ENCODE results near the gene UBE2E2.

The UBE2E2 gene

DNA sequence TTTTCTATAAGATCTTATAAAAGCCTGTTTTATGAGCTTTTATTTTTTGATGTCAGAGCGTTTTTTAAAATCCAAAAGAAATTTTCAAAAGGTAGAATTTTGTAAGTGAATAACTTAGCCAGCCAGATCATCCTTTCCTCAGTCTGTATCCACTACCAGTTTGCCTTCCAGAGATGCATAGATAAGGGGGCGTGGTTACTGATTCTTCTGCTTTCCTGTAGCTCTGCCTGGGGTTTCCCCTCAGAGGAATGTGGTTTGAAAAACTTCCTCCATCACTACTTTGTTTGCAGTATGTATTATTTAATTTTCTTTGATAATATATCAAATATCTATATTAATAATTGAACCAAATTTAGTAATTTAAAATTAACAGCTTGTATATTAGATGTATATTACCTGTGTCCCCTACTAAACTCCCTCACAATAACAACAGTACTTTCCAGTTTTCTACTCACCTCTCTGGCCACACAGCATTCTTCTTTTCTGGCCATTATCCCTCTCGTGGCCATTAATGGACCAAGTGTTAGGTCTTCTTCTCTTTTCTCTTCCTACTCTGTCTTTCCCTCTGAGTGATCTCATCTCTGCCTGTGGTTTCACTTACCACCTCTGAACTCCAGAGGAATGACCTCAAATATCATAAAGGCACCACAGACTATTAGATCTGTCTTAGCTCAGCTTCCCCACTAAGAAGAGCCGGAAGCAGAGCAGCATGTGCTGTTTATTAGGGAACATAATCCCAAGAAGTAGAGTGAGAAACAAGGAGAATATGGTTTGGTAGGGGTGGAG is 239.7 kb downstream of the UBE2E2 start:
- H2AFZ ChIP-seq (ENCODE audit: low read depth, low read length), result no peak overlapping the region
- H3K27me3 ChIP-seq (ENCODE audit: insufficient read depth, low read length), result no peaks in the 10 kb centered on the region
- H3K36me3 ChIP-seq (ENCODE audit: insufficient read depth, low read length), result no peaks in the 10 kb centered on the region
- peaks cover 5% of the 10 kb centered on the region for H3K4me1 ChIP-seq (ENCODE audit: insufficient read depth, low read length)
- H3K4me3 ChIP-seq (ENCODE audit: low read length), result no peak overlapping the region
- no peaks in the 10 kb centered on the region for H3K9me3 ChIP-seq (ENCODE audit: low read length)

DNA sequence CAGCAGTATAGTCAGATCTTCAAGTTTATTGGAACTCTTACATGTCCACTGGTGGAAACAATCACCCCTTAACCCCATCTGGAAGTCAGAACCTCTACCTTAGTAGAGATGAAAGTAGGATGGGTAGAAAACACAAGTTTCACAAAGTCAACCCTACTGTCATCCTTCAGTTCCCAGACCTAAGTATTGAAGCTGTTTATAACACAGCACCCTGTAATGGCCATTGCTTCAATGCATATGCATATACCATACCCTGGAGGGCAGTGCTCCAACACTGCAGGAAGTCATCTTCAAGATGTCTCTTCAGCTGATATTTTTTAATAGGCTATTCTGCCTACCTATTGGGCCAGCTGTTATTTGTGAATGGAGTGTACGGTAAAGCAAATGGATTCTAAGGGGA is 241.3 kb downstream of the UBE2E2 start:
- H2AFZ ChIP-seq (ENCODE audit: low read depth, low read length), result no peak overlapping the region
- H3K4me3 ChIP-seq (ENCODE audit: low read length), result no peak overlapping the region
- H3K36me3 ChIP-seq (ENCODE audit: insufficient read depth, low read length), result no peaks in the 10 kb centered on the region
- H3K4me1 ChIP-seq (ENCODE audit: insufficient read depth, low read length), result peaks cover 6% of the 10 kb centered on the region
- no peaks in the 10 kb centered on the region for H3K27me3 ChIP-seq (ENCODE audit: insufficient read depth, low read length)
- no peaks in the 10 kb centered on the region for H3K9me3 ChIP-seq (ENCODE audit: low read length)

DNA sequence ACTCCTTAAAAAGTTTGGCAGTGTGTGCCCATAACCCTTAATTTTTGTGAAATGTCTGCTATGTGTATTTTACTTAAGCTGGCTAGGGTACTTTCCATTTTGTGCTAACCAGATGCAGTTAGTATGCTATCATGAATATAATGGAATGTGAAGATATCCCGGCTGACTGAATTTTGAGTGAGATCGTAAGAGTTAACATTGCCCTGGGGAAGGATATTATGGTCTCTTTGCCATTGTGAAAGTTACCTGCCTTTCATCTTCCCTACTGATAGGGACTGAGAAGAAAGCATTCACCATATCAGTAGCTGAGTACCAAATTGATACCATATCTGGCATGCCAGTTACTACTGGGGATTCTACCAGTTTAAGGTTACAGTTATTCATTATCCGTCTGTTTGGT is 243.2 kb downstream of the UBE2E2 start:
- Histone ChIP-seq H3K4me1 (ENCODE audit: insufficient read depth, low read length) (peaks cover 6% of the 10 kb centered on the region), H2AFZ (ENCODE audit: low read depth, low read length) (no peak overlapping the region), H3K4me3 (ENCODE audit: low read length) (no peak overlapping the region), H3K27me3 (ENCODE audit: insufficient read depth, low read length) (no peaks in the 10 kb centered on the region), H3K9me3 (ENCODE audit: low read length) (no peaks in the 10 kb centered on the region), H3K36me3 (ENCODE audit: insufficient read depth, low read length) (no peaks in the 10 kb centered on the region)

DNA sequence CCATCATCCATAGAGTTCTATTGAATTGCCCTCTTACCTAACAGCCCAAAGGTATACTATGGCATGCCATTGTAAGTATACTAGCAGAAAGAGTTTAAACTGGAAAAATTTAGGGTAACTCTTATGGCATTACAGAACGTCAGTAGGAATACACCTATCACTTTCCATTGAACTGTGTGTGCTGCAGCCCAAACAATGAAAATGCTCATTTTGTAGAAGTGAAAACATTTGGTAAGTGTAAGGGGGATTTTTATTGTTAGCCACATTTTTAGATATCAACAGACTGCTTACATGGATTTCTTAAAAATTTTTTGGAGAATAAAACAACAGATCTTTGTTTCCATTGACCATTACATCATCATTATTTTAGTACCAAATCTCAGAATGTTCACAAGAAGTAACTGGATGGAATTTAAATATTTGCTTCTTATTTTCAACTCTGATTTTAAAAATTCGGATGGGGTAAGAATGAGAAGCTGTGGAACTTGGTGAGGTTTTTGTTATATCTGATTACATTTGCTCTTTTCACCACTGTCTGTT is 245.9 kb downstream of the UBE2E2 start:
- Histone ChIP-seq H3K9me3 (ENCODE audit: low read length) (no peaks in the 10 kb centered on the region), H3K36me3 (ENCODE audit: insufficient read depth, low read length) (no peaks in the 10 kb centered on the region), H2AFZ (ENCODE audit: low read depth, low read length) (no peak overlapping the region), H3K27me3 (ENCODE audit: insufficient read depth, low read length) (no peaks in the 10 kb centered on the region), H3K4me3 (ENCODE audit: low read length) (no peak overlapping the region), H3K4me1 (ENCODE audit: insufficient read depth, low read length) (peaks cover 6% of the 10 kb centered on the region)

DNA sequence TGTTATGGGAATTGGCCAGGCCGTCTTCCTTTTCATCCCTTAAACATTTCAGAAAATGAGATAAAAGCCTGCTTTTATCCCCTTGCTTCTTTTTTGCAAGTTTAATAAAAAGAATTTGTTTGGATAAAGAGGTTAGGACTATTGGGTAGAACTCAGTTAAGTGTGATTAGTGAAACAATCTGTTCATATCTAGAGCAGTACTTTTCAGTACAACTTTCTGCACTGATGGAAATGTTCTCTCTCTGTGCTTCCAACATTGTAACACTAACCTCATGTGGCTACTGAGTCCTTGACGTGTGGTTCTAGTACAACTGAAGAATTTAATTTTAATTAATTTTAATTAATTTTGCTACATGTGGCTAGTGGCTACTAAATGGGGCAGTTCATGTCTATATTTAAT is 246.9 kb downstream of the UBE2E2 start:
- Histone ChIP-seq H2AFZ (ENCODE audit: low read depth, low read length) (no peak overlapping the region), H3K4me1 (ENCODE audit: insufficient read depth, low read length) (peaks cover 6% of the 10 kb centered on the region), H3K9me3 (ENCODE audit: low read length) (no peaks in the 10 kb centered on the region), H3K4me3 (ENCODE audit: low read length) (no peak overlapping the region), H3K27me3 (ENCODE audit: insufficient read depth, low read length) (no peaks in the 10 kb centered on the region), H3K36me3 (ENCODE audit: insufficient read depth, low read length) (no peaks in the 10 kb centered on the region)

DNA sequence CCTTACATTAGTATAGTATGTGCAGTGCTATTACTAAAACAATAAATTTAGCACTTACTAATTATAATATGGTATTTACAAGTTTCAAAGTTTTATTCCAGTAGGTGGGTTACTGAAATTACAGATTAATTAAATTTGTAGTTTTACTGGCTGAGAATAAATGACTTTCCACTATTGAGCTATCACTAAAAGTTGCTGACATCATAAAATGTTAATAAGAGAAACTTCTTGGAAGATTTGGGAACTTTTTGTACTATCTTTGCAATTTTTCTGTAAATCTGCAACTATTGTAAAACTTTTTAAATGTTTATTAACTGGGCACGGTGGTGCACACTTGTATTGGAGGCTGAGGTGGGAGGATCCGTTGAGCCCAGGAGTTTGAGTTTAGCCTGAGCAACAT is 247.7 kb downstream of the UBE2E2 start:
- Histone ChIP-seq H3K4me3 (ENCODE audit: low read length) (no peak overlapping the region), H3K36me3 (ENCODE audit: insufficient read depth, low read length) (no peaks in the 10 kb centered on the region), H3K27me3 (ENCODE audit: insufficient read depth, low read length) (no peaks in the 10 kb centered on the region), H3K9me3 (ENCODE audit: low read length) (no peaks in the 10 kb centered on the region), H2AFZ (ENCODE audit: low read depth, low read length) (no peak overlapping the region), H3K4me1 (ENCODE audit: insufficient read depth, low read length) (peaks cover 6% of the 10 kb centered on the region)

DNA sequence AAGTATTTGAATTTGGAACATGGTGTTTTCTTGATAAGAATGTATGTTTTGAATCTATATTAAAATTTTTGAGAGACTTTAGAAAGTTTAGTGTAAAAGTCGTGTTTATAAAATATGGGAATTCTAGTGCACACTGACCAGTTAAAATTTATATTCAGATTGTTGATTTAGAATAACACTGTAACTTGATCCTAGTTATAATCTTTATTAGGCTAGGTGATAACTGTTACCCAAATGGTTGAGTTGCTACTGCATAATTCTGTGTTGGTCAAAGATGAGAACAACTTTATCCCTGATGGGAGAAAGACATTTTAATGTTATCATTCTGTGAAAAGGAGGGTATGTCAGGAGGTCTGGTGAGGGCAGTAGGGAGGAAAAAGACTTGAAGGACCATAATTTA is 249.3 kb downstream of the UBE2E2 start:
- Histone ChIP-seq H3K4me1 (ENCODE audit: insufficient read depth, low read length) (peaks cover 6% of the 10 kb centered on the region), H3K9me3 (ENCODE audit: low read length) (peaks cover 5% of the 10 kb centered on the region), H3K36me3 (ENCODE audit: insufficient read depth, low read length) (no peaks in the 10 kb centered on the region), H3K4me3 (ENCODE audit: low read length) (no peak overlapping the region), H3K27me3 (ENCODE audit: insufficient read depth, low read length) (no peaks in the 10 kb centered on the region), H2AFZ (ENCODE audit: low read depth, low read length) (no peak overlapping the region)

DNA sequence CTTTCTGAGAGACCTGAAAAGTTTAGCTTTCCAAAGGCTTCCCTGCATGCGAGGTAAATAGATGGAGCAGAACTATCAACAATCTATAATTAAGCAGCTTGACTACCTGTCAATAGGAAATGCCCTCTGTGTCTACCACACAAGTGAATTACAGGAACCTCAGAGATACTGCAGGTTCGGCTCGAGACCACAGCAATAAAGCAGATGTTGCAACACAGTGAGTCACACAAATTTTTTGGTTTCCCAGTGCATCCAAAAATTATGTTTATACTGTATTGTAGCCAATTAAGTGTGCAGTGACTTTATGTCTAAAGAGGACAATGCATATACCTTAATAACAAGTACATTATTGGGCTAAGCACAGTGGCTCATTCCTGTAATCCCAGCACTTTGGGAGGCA is 252.0 kb downstream of the UBE2E2 start:
- no peaks in the 10 kb centered on the region for H3K36me3 ChIP-seq (ENCODE audit: insufficient read depth, low read length)
- peaks cover 5% of the 10 kb centered on the region for H3K9me3 ChIP-seq (ENCODE audit: low read length)
- no peak overlapping the region for H2AFZ ChIP-seq (ENCODE audit: low read depth, low read length)
- no peak overlapping the region for H3K4me3 ChIP-seq (ENCODE audit: low read length)
- H3K4me1 ChIP-seq (ENCODE audit: insufficient read depth, low read length), result peaks cover 5% of the 10 kb centered on the region
- H3K27me3 ChIP-seq (ENCODE audit: insufficient read depth, low read length), result no peaks in the 10 kb centered on the region

DNA sequence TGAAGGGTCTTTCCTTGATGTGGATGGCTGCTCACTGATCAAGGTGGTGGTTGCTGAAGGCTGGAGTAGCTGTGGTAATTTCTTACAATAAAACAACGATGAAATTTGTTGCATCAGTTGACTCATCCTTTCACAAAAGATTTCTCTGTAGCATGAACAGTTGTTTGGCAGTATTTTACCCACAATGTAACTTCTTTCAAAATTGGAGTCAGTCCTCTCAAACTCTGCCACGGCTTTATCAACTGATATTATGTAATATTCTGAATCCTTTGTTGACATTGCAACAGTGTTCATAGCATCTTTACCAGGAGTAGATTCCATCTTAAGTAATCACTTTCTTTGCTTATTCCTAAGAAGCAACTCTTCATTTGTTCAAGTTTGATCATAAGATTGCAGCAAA is 252.6 kb downstream of the UBE2E2 start:
- no peaks in the 10 kb centered on the region for H3K27me3 ChIP-seq (ENCODE audit: insufficient read depth, low read length)
- peaks cover 5% of the 10 kb centered on the region for H3K4me1 ChIP-seq (ENCODE audit: insufficient read depth, low read length)
- H3K9me3 ChIP-seq (ENCODE audit: low read length), result peaks cover 5% of the 10 kb centered on the region
- H2AFZ ChIP-seq (ENCODE audit: low read depth, low read length), result no peak overlapping the region
- H3K36me3 ChIP-seq (ENCODE audit: insufficient read depth, low read length), result no peaks in the 10 kb centered on the region
- H3K4me3 ChIP-seq (ENCODE audit: low read length), result no peak overlapping the region

DNA sequence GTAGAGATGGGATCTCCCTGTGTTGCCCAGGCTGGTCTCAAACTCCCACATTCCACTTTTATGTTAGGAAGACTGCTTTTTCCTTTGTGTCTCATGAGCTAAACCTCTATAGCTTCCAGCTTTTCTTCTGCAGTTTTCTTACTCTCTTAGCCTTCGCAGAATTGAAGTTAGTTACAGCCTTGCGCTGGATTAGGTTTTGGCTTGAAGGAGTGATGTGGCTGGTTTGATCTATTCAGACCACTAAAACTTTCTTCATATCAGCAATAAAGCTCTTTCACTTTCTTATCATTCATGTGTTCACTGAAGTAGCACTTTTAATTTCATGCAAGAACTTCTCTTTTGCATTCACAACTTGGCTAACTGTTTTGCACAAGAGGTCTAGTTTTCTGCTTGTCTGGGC is 254.6 kb downstream of the UBE2E2 start:
- Histone ChIP-seq H3K4me1 (ENCODE audit: insufficient read depth, low read length) (peaks cover 5% of the 10 kb centered on the region), H3K9me3 (ENCODE audit: low read length) (peaks cover 5% of the 10 kb centered on the region), H3K27me3 (ENCODE audit: insufficient read depth, low read length) (no peaks in the 10 kb centered on the region), H2AFZ (ENCODE audit: low read depth, low read length) (no peak overlapping the region), H3K36me3 (ENCODE audit: insufficient read depth, low read length) (no peaks in the 10 kb centered on the region), H3K4me3 (ENCODE audit: low read length) (no peak overlapping the region)

DNA sequence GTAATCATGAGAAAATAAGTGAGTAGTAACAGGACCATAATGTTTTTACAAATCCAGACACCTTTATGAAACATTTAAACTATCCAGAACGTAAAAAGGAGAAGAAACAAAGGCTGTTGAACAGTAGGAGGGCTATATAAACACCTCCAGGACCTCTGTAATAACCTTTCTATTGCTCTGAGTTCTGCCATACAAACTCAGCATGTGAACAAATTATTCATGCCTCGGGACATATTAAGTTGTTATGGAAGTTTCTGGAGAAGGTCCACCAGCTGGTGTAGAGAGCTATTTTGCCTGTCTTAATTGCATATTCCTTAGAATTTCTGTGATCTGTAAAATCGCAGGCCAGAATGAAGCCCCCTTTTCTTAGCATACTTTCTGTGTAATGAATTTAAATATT is 256.3 kb downstream of the UBE2E2 start:
- Histone ChIP-seq H3K27me3 (ENCODE audit: insufficient read depth, low read length) (no peaks in the 10 kb centered on the region), H2AFZ (ENCODE audit: low read depth, low read length) (no peak overlapping the region)

DNA sequence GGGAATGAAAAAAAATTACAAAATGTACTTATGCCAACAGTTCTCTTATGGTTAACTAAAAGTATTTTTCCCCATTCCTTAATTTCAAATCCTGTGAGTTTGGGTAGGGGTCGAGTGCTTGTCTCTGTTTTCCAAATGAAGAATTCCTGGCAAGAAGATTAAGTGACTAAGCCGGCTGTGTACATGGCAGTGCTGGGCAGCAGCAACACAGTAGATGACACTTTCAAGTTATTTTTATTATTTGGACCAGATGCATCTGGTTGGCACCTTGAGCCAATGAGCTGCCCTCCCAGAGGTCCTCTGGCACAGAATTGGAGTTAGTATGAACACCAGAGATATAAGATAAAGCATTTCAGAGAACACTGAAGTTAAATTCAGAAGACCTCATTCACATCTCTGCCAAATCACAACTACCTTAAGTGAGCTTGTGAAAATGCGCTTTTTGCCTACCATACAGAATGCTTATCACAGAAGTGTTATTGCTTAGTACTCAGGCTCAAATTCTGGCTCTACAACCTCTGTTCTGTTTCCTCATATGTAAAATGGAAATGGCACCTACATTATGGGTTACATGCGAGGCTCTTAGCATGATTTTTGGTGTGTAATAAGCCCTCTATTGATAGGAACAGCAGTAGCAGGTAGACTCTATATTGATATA is 256.9 kb downstream of the UBE2E2 start:
- Histone ChIP-seq H3K27me3 (ENCODE audit: insufficient read depth, low read length) (no peaks in the 10 kb centered on the region), H2AFZ (ENCODE audit: low read depth, low read length) (no peak overlapping the region), H3K9me3 (ENCODE audit: low read length) (peaks cover 5% of the 10 kb centered on the region), H3K4me3 (ENCODE audit: low read length) (no peak overlapping the region), H3K36me3 (ENCODE audit: insufficient read depth, low read length) (no peaks in the 10 kb centered on the region), H3K4me1 (ENCODE audit: insufficient read depth, low read length) (peaks cover 5% of the 10 kb centered on the region)

More for the DNA sequence above, 256.3 kb downstream of the UBE2E2 start:
- Histone ChIP-seq H3K9me3 (ENCODE audit: low read length) (peaks cover 5% of the 10 kb centered on the region), H3K36me3 (ENCODE audit: insufficient read depth, low read length) (no peaks in the 10 kb centered on the region), H3K4me1 (ENCODE audit: insufficient read depth, low read length) (peaks cover 5% of the 10 kb centered on the region), H3K4me3 (ENCODE audit: low read length) (no peak overlapping the region)

DNA sequence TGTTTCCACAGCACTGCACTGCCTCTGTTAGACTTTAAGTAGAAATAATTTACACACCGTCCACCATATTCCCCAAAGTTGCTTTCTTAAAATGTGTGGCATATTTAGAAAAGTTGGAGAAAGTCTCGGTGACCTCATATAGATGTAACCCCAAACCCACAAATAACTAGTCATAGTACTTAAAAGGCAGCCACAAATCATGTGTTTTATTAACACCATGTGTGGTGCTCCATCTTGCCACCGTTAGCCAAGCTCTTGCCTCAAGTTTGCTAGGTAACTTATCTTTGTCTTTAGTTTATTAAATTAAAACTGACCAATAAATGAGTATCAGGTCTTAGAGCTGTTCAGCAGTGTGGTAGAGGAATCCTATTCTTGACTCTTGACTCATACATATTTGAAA is 257.9 kb downstream of the UBE2E2 start:
- no peaks in the 10 kb centered on the region for H3K36me3 ChIP-seq (ENCODE audit: insufficient read depth, low read length)
- no peak overlapping the region for H3K4me3 ChIP-seq (ENCODE audit: low read length)
- H2AFZ ChIP-seq (ENCODE audit: low read depth, low read length), result no peak overlapping the region
- H3K27me3 ChIP-seq (ENCODE audit: insufficient read depth, low read length), result no peaks in the 10 kb centered on the region
- H3K4me1 ChIP-seq (ENCODE audit: insufficient read depth, low read length), result peaks cover 5% of the 10 kb centered on the region
- H3K9me3 ChIP-seq (ENCODE audit: low read length), result peaks cover 4% of the 10 kb centered on the region

Data from neuron (in vitro differentiated cells).